ENCODE results near the gene HGF. TPM values are rescaled to one million over a fixed set of nuclear protein-coding genes. Genes with fewer than 3 reads are reported as not detected.

The HGF gene
- total and polyA plus RNA-seq, 2 of the 8 experiments (the other 6 are each of a cell fraction or from before 2014, with no cell fraction given) = 0.05 to 0.60 TPM

DNA sequence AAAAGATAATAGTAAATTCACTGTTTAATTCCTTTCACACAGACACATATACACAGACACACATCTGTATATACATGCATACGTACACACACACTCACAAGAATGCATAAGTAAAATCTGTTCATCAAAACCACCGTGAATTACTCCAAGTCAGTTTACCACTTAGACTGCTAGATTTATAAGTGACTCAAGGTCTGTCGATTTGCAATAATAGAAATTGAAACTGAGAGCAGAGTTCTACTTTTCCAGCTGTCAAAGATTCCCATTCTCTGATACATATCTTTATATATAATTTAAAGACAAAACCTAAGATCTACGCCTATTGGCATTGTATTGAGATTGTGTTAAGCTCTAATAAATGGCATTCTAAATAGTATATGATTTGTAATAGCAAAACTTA lies 9.9 kb upstream of the HGF start:
- Histone ChIP-seq H3K79me2 (ENCODE audit: control insufficient read depth in 1 of 2, insufficient read depth in 2 of 2, low read length in 2 of 2) (no peaks in the 10 kb centered on the region), H3K79me1 (ENCODE audit: low read depth, low read length) (no peaks in the 10 kb centered on the region), H2BK20ac (ENCODE audit: low read length) (no peak overlapping the region), H3K4me1 (replicated peaks in 1 of 4; ENCODE audit: control insufficient read depth in 3 of 4, insufficient read depth in 4 of 4, low read length in 3 of 4) (no peaks in the 10 kb centered on the region), H3K14ac (ENCODE audit: insufficient read length) (no peak overlapping the region), H3K56ac (replicated peaks; ENCODE audit: insufficient read length, low read depth, low read length) (no peak overlapping the region), H3K9me3 (ENCODE audit: insufficient read depth in 2 of 2, low read depth in 1 of 2, low read length in 1 of 2) (no peaks in the 10 kb centered on the region), H3K4ac (replicated peaks; ENCODE audit: insufficient read length, low read depth, low read length) (no peak overlapping the region), H4K20me1 (replicated peaks in 1 of 2; ENCODE audit: control insufficient read depth in 1 of 2, insufficient read depth in 2 of 2, low read length in 2 of 2) (no peaks in the 10 kb centered on the region), H2AK5ac (ENCODE audit: low read depth, low read length) (no peak overlapping the region), H2BK15ac (ENCODE audit: low read length) (no peak overlapping the region), H3K4me2 (ENCODE audit: insufficient read depth in 1 of 2, low read depth in 2 of 2, low read length in 2 of 2) (no peak overlapping the region), H4K91ac (replicated peaks; ENCODE audit: insufficient read length, low read length) (no peak overlapping the region), H3K9ac (replicated peaks in 1 of 4; ENCODE audit: extremely low read depth in 1 of 4, low read depth in 3 of 4, low read length in 3 of 4) (no peak overlapping the region), H3K4me3 (ENCODE audit: extremely low read depth in 1 of 4, insufficient read depth in 2 of 4, low read depth in 3 of 4, low read length in 4 of 4) (no peak overlapping the region), H3K23ac (ENCODE audit: insufficient read length) (no peak overlapping the region), H3K18ac (ENCODE audit: extremely low read depth, low read length) (no peak overlapping the region), H2BK5ac (ENCODE audit: low read depth, low read length) (no peak overlapping the region), H2AFZ (ENCODE audit: low read length) (no peak overlapping the region), H4K5ac (ENCODE audit: insufficient read length, low read depth, low read length) (no peak overlapping the region), H3K36me3 (ENCODE audit: control insufficient read depth in 2 of 4, insufficient read depth in 4 of 4, low read length in 3 of 4) (no peaks in the 10 kb centered on the region), H2BK120ac (replicated peaks; ENCODE audit: low read depth, low read length) (no peak overlapping the region), H3K27me3 (replicated peaks in 1 of 4; ENCODE audit: control insufficient read depth in 3 of 4, extremely low read depth in 1 of 4, insufficient read depth in 3 of 4, low read length in 3 of 4) (no peaks in the 10 kb centered on the region), H3K27ac (ENCODE audit: low read depth, low read length) (no peak overlapping the region), H3K23me2 (ENCODE audit: low read depth, low read length) (no peaks in the 10 kb centered on the region), H2BK12ac (ENCODE audit: low read depth, low read length) (no peak overlapping the region), H4K8ac (ENCODE audit: extremely low read depth, insufficient read depth, low read length) (no peak overlapping the region)
- FAIRE-seq (no peak), DNase-seq (ENCODE audit: low read depth in 1 of 2, low spot score in 2 of 2) (no peak)
- 99% methylated on average over 4 of the region's 4 CpGs; no CpG with 5 or more reads in 1 of the 2 experiments for WGBS, 2 experiments (ENCODE audit: extremely low coverage in 1 of 2, insufficient coverage in 1 of 2, insufficient read length in 1 of 2, insufficient replicate concordance in 2 of 2, low coverage in 1 of 2, low lambda C conversion rate in 2 of 2, missing lambda C conversion rate in 1 of 2)
- CTCF ChIA-PET (ENCODE audit: partially characterized antibody) = no interaction called here
- POLR2A ChIA-PET (ENCODE audit: partially characterized antibody) = no interaction called here
- no peak for TF ChIP-seq RXRA (IDR thresholded peaks at IDR 0.05; ENCODE audit: insufficient read depth, low read depth, low read length)
- no peak for TF ChIP-seq KDM4A (IDR thresholded peaks at IDR 0.05; ENCODE audit: low read depth, low read length, severe bottlenecking)
- TF ChIP-seq CREB1 (IDR thresholded peaks at IDR 0.05) = no peak
- TF ChIP-seq KDM1A (IDR thresholded peaks at IDR 0.05; ENCODE audit: borderline replicate concordance, low read length) = no peak
- TF ChIP-seq, protein P1, sequence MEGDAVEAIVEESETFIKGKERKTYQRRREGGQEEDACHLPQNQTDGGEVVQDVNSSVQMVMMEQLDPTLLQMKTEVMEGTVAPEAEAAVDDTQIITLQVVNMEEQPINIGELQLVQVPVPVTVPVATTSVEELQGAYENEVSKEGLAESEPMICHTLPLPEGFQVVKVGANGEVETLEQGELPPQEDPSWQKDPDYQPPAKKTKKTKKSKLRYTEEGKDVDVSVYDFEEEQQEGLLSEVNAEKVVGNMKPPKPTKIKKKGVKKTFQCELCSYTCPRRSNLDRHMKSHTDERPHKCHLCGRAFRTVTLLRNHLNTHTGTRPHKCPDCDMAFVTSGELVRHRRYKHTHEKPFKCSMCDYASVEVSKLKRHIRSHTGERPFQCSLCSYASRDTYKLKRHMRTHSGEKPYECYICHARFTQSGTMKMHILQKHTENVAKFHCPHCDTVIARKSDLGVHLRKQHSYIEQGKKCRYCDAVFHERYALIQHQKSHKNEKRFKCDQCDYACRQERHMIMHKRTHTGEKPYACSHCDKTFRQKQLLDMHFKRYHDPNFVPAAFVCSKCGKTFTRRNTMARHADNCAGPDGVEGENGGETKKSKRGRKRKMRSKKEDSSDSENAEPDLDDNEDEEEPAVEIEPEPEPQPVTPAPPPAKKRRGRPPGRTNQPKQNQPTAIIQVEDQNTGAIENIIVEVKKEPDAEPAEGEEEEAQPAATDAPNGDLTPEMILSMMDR (IDR thresholded peaks at IDR 0.05; ENCODE audit: control extremely low read depth in 1 of 3, insufficient read depth in 1 of 3, low read depth in 1 of 3, low read length in 3 of 3) = no peak
